Stimulated activated CD8-positive, alpha-beta memory T cell treated with anti-CD3 and anti-CD28 coated beads, Interleukin-15, amount 100 ng/mL, for 48 hours (primary cell): ENCODE results near the gene LSP1.
A peak's percentile ranks its signal among the peaks of the same experiment; 100 is the strongest.
"Not testable (repeated sequence)": the region's sequence is repeated elsewhere in the genome, so short reads cannot be mapped to it uniquely, and the experiment has no call there.

ENCODE experiments used
- DNase-seq, 2 donors: peaks; one replicate each; pipeline ENCODE4 v3.0.0-alpha.2; 2020; ENCODE audit warnings: low read depth in 2 of 2

Gene LSP1

GRCh38 chr11:1875093-1875850 lies 22.4 kb downstream of the LSP1 start:
- DNase-seq, result no peak

DNA sequence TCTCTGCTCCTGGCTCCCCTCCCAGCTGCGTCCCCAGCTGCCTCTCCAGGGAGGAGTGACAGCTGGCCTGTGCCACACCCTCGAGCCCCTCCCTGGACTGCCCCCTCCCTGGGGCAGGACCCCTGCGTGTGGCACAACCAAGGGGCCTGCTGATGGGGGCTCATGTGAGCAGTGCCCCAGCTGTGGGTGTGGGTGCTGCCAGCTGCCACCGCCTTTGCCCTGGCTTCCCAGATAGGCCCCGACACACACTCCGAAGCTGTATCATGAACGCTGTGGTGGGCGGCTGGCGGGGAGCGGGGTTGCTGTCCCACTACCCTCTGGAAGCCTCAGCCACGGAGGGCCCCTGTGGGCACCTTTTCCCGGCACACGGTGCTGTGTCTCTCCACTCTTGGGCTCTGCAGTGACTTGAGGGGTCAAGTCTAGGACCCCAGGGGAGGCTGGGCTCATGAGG lies 23.0 kb downstream of the LSP1 start:
- DNase-seq, result not testable (repeated sequence)

DNA sequence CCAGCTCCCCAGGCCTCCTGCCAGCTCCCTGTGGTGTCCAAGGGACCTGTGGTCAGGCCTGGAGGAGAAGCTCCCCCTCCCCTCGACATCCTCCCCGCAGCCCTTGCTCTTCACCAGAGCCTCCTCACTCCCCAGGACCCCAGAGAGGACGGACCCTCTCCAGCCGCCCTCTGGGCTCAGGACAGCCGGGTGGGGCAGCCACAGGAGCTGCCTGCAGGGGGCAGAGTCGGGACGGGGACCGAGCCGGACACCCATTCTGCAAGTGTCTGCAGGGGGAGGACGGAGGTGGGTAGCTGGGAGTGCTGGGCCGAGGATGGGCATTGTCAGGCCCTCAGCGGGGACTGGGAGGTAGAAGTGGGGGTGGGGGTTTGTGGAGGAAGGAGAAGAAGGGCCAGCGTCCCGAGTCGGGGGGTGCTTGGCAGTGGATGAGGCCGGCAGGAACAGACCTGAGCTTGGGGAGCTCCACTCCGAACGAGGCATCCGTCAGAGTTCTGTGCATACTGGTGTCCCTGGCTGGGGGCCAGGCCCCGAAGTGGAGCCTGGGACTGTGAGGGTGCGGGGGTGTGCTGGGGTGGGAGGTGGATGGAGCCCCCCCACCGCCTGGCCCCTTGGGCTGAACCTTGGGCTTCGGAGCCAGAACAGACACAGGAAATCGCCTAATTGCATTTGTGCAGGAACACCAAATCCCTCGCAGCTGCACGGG lies 23.6 kb downstream of the LSP1 start:
- DNase-seq, result no peak

DNA sequence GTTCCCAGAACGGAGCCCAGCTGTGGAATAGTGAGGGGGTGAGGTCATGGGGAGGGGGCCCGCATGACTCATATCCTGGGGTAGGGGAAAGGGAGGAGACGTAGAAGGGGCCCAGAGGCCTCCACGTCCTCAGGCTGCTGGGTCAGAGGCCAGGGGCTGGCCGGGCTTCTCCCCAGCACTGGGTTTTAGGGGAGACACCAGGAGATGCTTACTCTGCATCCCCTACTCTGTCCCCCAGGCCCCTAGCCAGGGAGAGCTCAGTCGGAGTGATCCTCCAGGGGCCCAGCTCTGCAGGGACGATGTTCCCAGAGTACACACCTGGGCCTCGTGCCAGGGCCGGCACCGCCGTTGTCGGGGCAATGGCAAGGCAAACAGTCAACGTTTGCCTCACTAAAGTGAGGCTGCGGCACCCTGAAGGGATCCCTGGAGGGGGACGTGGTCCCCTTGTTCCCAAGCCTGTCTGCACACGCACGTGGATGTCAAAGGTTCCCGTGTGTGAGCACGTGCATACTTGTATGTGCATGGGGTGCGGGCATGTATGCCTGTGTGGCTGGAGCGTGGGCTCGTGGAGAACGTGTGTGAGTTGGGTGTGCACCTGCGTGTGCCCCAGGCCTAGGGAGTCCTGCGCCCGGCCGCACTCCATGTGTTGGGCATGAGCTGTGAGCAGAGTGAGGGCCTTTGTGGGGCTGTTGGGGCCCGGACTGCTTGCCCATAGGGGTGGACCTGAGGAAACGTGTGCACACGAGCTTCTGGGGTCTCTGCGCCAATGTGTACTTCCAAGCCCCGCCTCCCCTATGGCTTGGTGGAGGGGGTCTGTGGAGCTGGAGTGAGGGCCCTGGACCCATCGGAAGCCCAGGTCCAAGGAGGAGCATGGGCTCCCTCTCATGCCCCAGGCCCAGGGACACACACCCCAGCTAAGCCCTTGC lies 24.6 kb downstream of the LSP1 start:
- no peak for DNase-seq

- DNase-seq, result no peak
These were observed 25.5 kb downstream of the LSP1 start for GRCh38 chr11:1878137-1879031.

- DNase-seq, result no peak
These were observed 26.6 kb downstream of the LSP1 start for GRCh38 chr11:1879342-1879940.

DNA sequence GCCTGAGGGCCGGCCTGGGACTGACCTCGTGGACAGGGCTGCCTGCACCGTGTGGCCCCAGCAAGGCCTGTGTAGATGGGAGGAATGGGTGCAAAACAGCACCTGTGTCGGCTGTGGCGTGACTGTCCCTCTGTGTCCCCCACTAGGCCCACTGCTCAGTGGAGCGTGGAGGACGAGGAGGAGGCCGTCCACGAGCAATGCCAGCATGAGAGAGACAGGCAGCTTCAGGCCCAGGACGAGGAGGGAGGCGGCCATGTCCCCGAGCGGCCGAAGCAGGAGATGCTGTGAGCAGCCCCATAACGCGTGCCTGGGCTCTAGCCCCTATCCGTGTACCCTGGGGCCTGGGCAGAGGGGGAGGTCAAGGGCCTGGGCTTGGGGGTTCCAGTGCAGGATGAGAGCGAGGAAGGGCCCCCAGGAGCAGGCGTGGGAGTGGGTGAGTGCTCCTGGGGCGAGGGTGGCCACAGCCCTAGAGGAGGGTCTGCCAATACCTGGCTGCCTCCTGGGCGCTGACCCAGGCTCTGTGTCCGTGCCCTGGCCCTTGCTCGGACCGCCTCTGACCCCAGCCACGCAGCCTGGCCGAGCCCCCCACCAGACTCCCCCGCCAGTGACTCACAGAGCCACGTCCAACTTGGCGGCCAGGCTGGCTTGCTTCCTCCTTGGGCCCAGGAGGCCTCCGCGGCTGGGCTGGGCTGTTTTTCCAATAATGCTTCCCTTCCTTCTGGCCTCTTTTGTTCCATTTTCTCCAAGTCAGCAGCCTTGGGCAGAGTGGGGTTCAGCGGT lies 27.2 kb downstream of the LSP1 start:
- DNase-seq, result no peak

DNA sequence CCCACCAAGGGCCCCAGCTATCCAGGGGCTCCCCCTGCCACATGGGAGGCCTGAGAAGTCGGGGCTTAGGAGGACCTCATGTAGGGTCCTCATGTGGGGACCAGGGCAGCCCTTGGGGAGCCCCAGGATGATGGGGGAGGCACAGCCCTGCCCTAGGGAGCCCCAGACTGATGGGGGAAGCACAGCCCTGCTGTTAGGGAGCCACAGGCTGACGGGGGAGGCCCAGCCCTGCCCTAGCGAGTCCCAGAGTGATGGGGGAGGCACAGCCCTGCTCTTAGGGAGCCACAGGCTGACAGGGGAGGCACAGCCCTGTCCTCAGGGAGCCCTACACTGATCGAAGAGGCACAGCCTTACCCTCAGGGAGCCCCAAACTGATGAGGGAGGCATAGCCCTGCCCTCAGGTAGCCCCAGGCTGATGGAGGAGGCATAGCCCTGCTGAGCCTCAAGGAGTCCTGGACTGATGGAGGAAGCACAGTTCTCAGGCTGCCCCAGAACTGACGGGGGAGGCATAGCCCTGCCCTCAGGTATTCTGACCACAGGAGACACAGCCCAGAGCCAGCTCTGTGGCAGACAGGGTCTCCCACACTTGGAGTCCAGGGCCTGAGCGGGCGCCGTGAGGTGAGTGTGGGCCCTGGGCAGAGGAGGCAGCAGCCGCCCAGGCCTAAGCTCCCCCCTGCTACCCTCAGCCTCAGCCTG lies 28.0 kb downstream of the LSP1 start:
- no peak for DNase-seq

DNA sequence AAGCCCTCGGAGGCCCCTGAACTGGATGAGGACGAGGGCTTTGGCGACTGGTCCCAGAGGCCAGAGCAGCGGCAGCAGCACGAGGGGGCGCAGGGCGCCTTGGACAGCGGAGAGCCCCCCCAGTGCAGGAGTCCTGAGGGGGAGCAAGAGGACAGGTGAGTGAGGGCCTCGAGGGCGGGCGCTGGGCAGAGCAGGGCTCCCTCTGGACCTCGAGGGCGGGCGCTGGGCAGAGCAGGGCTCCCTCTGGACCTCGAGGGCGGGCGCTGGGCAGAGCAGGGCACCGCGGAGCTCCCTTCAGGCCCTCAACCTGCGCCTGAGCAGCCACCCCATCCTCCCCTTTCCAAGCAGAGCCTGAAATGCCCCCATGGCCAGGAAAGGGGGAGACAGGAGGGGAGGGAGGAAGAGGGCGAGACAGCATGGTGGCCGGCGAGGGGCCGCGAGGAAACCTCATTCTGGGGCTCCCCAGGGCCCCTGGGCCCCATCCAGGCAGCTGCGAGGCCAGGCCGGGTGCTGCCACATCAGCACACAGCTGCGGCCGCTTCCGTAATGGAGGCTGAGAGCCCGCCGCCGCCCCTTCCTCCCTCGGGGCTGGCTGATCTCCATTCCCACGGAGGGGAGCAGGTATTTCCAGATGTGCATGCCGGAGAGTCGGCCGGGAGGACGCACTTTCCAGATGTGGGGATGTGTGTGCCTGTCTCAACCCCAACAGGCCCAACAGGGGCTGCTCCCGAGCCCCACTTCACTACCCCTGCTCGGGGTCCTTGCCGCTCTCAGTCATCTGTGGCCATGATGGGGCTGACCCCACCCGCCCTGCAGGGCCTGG lies 28.8 kb downstream of the LSP1 start:
- DNase-seq, result no peak

DNA sequence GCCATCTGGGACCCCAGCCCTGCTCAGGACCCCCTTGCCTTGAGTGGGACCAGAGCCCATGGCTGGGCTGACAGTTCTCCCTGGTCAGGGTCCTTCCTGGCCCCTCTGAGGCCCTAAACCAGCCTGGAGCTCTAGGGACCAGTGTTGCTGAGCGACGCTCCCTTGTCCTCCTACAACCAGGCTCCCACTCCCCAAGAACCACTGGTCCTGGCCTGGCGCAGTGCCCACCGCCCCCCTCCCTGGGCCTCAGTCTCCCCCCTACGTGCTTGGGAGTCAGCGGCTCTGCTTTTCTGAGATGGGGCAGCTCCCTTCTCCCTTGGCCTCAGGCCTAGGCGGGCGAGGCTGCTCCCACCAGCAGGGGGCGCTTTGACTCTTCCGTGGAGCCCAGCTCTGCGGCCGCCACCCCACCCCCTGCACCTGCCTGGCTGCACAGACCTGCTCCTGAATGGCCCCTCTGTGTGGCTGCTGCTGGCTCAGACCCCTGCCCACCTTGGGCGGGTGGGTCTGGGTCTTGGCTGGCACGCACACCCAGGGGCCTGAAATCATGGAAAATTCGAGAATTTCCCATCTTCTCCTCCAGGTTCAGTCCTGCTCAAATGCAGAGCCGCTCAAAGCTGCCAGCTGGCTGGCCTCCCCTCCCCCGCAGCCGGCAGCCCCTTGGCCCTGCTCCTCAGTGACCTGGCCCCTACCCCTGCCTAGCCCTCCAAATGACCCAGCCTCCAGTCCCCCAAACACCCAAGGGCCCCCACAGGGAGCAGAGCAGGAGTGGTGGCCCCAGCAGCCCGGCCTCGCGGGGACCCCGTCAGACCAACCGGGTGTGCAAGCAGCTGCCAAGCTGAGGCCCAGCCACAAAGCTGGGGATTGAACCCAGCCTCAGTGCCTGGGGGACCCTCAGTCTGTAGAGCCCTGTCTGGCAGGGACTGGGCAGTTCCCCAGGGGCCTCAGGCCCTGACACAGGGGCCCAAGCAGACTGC lies 29.7 kb downstream of the LSP1 start:
- DNase-seq, result peak; percentile 63 to 69

- DNase-seq, result no peak
These were observed 30.7 kb downstream of the LSP1 start for GRCh38 chr11:1883346-1884302.

DNA sequence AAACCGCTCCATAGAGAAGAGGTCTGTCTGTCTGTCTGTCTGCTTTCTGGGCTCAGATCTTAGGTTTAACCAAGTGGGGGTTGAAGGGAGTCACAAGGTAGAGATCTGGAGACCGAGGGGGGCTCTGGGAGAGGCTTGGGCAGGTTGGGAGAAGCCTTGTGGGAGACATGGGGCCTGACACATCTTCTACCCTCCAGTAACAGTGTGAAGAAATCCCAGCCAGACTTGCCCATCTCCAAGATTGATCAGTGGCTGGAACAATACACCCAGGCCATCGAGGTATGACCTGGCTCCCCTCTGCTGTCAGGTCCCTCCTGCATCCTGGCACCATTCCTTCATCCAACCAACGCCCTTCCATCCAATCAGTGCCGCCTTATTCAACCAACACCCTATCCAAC lies 31.4 kb downstream of the LSP1 start:
- DNase-seq, result no peak

- not testable (repeated sequence) for DNase-seq
These were observed 33.7 kb downstream of the LSP1 start for GRCh38 chr11:1886551-1886950.

GRCh38 chr11:1887451-1888346 lies 34.8 kb downstream of the LSP1 start:
- no peak for DNase-seq

DNA sequence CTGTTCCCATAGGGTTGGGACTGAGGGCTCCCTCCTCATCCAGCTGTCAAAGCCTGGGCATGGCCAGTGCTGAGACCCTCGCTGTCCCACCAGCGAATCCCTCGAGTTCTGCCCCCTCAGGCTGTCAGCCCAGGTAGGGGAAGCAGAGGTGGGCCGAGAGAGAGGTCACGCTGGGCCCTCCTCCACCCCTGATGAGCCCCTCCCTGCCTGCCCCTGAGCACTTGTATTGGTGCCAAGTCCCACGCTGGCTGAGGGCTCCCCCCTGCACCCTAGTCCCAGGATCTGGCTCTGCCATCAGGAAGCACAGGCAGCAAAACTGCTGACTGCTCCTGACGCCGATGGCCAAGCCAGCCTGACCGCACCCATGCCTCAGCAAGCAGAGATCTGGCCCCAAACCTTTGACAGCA lies 35.5 kb downstream of the LSP1 start:
- DNase-seq, result no peak
